ENCODE measurements around the gene SLC28A3. TPM values are rescaled to one million over a fixed set of nuclear protein-coding genes. Genes with fewer than 3 reads are reported as not detected.

SLC28A3 gene
- total RNA-seq, 4 donors from 2014 or later = 0.23 TPM; not detected in 3

- peak; percentile 68 to 85 for ATAC-seq
- peak overlapping the region in 1 of 4 donors; percentile 2 for H3K27ac ChIP-seq
These were observed 69.0 kb downstream of the SLC28A3 start for GRCh38 chr9:84271531-84271900.

GRCh38 chr9:84270847-84271530 lies 69.6 kb downstream of the SLC28A3 start:
- ATAC-seq = no peak
- Histone ChIP-seq H3K36me3 (no peaks in the 10 kb centered on the region), H3K9me3 (no peaks in the 10 kb centered on the region), H3K27ac (no peak overlapping the region), H3K4me1 (no peaks in the 10 kb centered on the region), H3K27me3 (peaks cover 8 to 12% (median 10%) of the 10 kb centered on the region in 3 donors), H3K4me3 (peak overlapping the region in 1 of 4 donors; percentile 35)
- DNase-seq = no peak
- no peak for TF ChIP-seq CTCF (IDR thresholded peaks at IDR 0.05 in 4 of 5, conservative IDR thresholded peaks at IDR 0.05 in 1 of 5)
- in situ Hi-C loops (cut with MboI; ENCODE audit: low sequenced_read_pairs in 4 of 4) (no loop called here), intact Hi-C loops (cut with DNase I; ENCODE audit: low total_unique reads) (no loop called here)

More at GRCh38 chr9:84271531-84271900, 69.0 kb downstream of the SLC28A3 start:
- peaks cover 8 to 12% (median 10%) of the 10 kb centered on the region in 3 donors for H3K27me3 ChIP-seq
- in situ Hi-C loops (cut with MboI; ENCODE audit: low sequenced_read_pairs in 4 of 4) = no loop called here
- peak; percentile 43 to 50 for DNase-seq
- no peak for TF ChIP-seq POLR2A (IDR thresholded peaks at IDR 0.05)
- TF ChIP-seq CTCF (IDR thresholded peaks at IDR 0.05 in 4 of 5, conservative IDR thresholded peaks at IDR 0.05 in 1 of 5) = no peak
- H3K4me3 ChIP-seq = peak overlapping the region in 3 of 4 donors; percentile 1 to 35 (median 33)
- no peaks in the 10 kb centered on the region for H3K4me1 ChIP-seq
- H3K36me3 ChIP-seq = no peaks in the 10 kb centered on the region
- intact Hi-C loops (cut with DNase I; ENCODE audit: low total_unique reads) = no loop called here
- H3K9me3 ChIP-seq = no peaks in the 10 kb centered on the region

- TF ChIP-seq CTCF (IDR thresholded peaks at IDR 0.05 in 4 of 5, conservative IDR thresholded peaks at IDR 0.05 in 1 of 5) (no peak), POLR2A (IDR thresholded peaks at IDR 0.05) (no peak)
- intact Hi-C loops (cut with DNase I; ENCODE audit: low total_unique reads) = no loop called here
- no peaks in the 10 kb centered on the region for H3K4me1 ChIP-seq
- peaks cover 0 to 3% (median 2%) of the 10 kb centered on the region in 3 donors for H3K27me3 ChIP-seq
- ATAC-seq = no peak
- no peak overlapping the region for H3K27ac ChIP-seq
- H3K4me3 ChIP-seq = no peak overlapping the region
- in situ Hi-C loops (cut with MboI; ENCODE audit: low sequenced_read_pairs in 4 of 4) = no loop called here
- DNase-seq = no peak
- H3K36me3 ChIP-seq = no peaks in the 10 kb centered on the region
- H3K9me3 ChIP-seq = no peaks in the 10 kb centered on the region
These were observed 74.4 kb downstream of the SLC28A3 start for GRCh38 chr9:84266087-84266561.

- Histone ChIP-seq H3K4me3 (no peak overlapping the region), H3K9me3 (no peaks in the 10 kb centered on the region), H3K27me3 (no peaks in the 10 kb centered on the region), H3K4me1 (no peaks in the 10 kb centered on the region), H3K36me3 (no peaks in the 10 kb centered on the region), H3K27ac (no peak overlapping the region)
- intact Hi-C loops (cut with DNase I; ENCODE audit: low total_unique reads) = no loop called here
- in situ Hi-C loops (cut with MboI; ENCODE audit: low sequenced_read_pairs in 4 of 4) = loop anchor here (5.0 kb wide), 1 partner anchor 327 kb away; no protein-coding TSS in a partner anchor
- DNase-seq (no peak), ATAC-seq (no peak)
- TF ChIP-seq CTCF (IDR thresholded peaks at IDR 0.05 in 4 of 5, conservative IDR thresholded peaks at IDR 0.05 in 1 of 5) (no peak), POLR2A (IDR thresholded peaks at IDR 0.05) (no peak)
These were observed 76.1 kb downstream of the SLC28A3 start for GRCh38 chr9:84264307-84265029.
